Ovary (tissue), 9 donors: ENCODE results near the gene KIF26B. TPM values are rescaled to one million over a fixed set of nuclear protein-coding genes. Genes with fewer than 3 reads are reported as not detected.

Source experiments
- DNase-seq, 5 donors: peaks; one replicate each; pipeline ENCODE4 v3.0.0-alpha.2; 2019 to 2020
- H3K27ac ChIP-seq, 2 donors: fragments of 200-600 bp; one replicate each; pipeline versions ENCODE4 v1.5.1 to v1.8.0; 2019 to 2022
- H3K27me3 ChIP-seq: fragments of 200-600 bp; one replicate; pipeline ENCODE4 v1.8.0; 2022
- H3K36me3 ChIP-seq: fragments of 200-600 bp; sonication (generic); one replicate; pipeline ENCODE4 v1.5.1; 2019
- H3K4me1 ChIP-seq: one replicate; pipeline ENCODE4 v1.8.1; 2013; ENCODE audit warnings: mild to moderate bottlenecking, moderate library complexity; ENCODE audit not compliant: insufficient read depth
- H3K4me3 ChIP-seq: fragments of 200-600 bp; sonication (generic); one replicate; pipeline ENCODE4 v1.5.1; 2017
- H3K9me3 ChIP-seq, 2 donors: fragments of 200-600 bp in 1 of 2; sonication (generic) in 1 of 2; one replicate each; pipeline versions ENCODE4 v1.5.1 to v1.8.1; 2013 to 2019; ENCODE audit warnings: mild to moderate bottlenecking in 1 of 2, moderate library complexity in 1 of 2
- EP300 ChIP-seq: sonication (generic); formaldehyde crosslinking; IDR thresholded peaks from one replicate; pipeline ENCODE4 v1.6.1; 2017; ENCODE audit warnings: antibody characterized with exemption
- POLR2A ChIP-seq: fragments of 450-650 bp; IDR thresholded peaks from one replicate; pipeline ENCODE4 v1.6.1; 2017; ENCODE audit warnings: antibody characterized with exemption, mild to moderate bottlenecking, moderate library complexity
- WGBS, 3 donors: extraction: QIAGEN DNeasy Blood & Tissue Kit in 1 of 3; methylation state at CpG; one replicate each; pipeline versions ENCODE4 v1.1.5 to v1.1.7; 2013 to 2017; 5-methylcytosine and 5-hydroxymethylcytosine counted together
- intact Hi-C, 4 donors: fragments of 100-400 bp; cut with DNase I; formaldehyde crosslinking; loops; one replicate each; pipeline versions ENCODE4 v1.11.0 to v1.15.1; 2022 to 2023
- polyA plus RNA-seq, 2 donors: library from polyadenylated mRNA; stranded (reverse); fragments of 200-250 nt in 1 of 2; fragments of 350-450 nt in 1 of 2; fragmentation: Illumina TruSeq in 1 of 2; extraction: RNeasy Lipid Tissue Mini Kit (QIAGEN cat#74804) in 1 of 2; gene quantifications; one replicate each; pipeline ENCODE4 v1.2.3, GENCODE V29; 2013 to 2014
- total RNA-seq, 7 donors: library from RNA; depleted of rRNA in 2 of 7; stranded (reverse); fragments of >200 nt in 2 of 7; fragmentation: NEBNext Ultra II Directional in 3 of 7; extraction: Animal tissue kit (Norgen Biotek cat#: 25700) in 3 of 7; gene quantifications; one replicate each; pipeline versions ENCODE4 v1.1.0 to v1.2.4, GENCODE V29; 2016 to 2023
- TF ChIP-seq, protein P1 (sequence below), 3 donors: fragments of 450-650 bp in 2 of 3; fragments of 200-600 bp in 1 of 3; IDR thresholded peaks; one replicate each; pipeline versions ENCODE4 v1.5.1 to v1.8.0; 2016 to 2022; ENCODE audit warnings: antibody characterized with exemption in 3 of 3, mild to moderate bottlenecking in 1 of 3
- donor health status: DM: no; HTN: no; CAD: no; lungs with moderate emphysema.
- donor health status: DM: no; HTN: no; CAD: no.
- donor health status: Bipolar disorder and iron deficiency.
- donor health status: DM: yes; HTN: yes; CAD: no.
- donor health status: DM: no; HTN: no; CAD: no.
- donor health status: DM: yes; HTN: yes; CAD: no.

The KIF26B gene
- total and polyA plus RNA-seq, 9 donors: 0.28 to 4.0 (median 0.54) TPM

DNA sequence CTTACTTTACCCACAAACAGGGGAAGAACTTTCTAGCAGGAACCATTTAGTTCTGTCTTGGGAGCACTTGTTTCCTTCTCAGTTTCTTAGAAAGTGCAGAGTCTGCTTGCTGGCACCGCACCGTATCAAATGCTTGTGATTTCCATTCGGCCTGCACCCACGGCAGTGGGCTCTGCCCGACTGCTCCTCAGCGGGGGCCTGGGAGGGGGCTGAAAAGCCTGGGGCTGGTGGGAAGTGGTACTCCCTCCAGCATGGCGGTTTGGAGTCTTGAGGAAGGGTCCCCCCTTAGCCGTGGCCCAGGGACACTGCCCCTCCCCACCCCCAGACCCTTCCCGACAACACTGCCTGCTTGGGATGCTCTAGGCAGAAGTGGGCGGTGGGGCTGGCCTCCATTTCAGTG is 57.0 kb downstream of the KIF26B start:
- no peak for DNase-seq
- Histone ChIP-seq H3K4me1 (no peaks in the 10 kb centered on the region), H3K27me3 (no peaks in the 10 kb centered on the region), H3K9me3 (no peaks in the 10 kb centered on the region), H3K27ac (no peak overlapping the region), H3K36me3 (no peaks in the 10 kb centered on the region), H3K4me3 (no peak overlapping the region)
- WGBS, 3 donors: 92 to 95% (median 94%) methylated on average over 10 of the region's 10 CpGs
- TF ChIP-seq EP300 (no peak), POLR2A (no peak)
- TF ChIP-seq, protein P1, sequence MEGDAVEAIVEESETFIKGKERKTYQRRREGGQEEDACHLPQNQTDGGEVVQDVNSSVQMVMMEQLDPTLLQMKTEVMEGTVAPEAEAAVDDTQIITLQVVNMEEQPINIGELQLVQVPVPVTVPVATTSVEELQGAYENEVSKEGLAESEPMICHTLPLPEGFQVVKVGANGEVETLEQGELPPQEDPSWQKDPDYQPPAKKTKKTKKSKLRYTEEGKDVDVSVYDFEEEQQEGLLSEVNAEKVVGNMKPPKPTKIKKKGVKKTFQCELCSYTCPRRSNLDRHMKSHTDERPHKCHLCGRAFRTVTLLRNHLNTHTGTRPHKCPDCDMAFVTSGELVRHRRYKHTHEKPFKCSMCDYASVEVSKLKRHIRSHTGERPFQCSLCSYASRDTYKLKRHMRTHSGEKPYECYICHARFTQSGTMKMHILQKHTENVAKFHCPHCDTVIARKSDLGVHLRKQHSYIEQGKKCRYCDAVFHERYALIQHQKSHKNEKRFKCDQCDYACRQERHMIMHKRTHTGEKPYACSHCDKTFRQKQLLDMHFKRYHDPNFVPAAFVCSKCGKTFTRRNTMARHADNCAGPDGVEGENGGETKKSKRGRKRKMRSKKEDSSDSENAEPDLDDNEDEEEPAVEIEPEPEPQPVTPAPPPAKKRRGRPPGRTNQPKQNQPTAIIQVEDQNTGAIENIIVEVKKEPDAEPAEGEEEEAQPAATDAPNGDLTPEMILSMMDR (IDR thresholded peaks at IDR 0.05): no peak
- intact Hi-C loops: no loop called here

DNA sequence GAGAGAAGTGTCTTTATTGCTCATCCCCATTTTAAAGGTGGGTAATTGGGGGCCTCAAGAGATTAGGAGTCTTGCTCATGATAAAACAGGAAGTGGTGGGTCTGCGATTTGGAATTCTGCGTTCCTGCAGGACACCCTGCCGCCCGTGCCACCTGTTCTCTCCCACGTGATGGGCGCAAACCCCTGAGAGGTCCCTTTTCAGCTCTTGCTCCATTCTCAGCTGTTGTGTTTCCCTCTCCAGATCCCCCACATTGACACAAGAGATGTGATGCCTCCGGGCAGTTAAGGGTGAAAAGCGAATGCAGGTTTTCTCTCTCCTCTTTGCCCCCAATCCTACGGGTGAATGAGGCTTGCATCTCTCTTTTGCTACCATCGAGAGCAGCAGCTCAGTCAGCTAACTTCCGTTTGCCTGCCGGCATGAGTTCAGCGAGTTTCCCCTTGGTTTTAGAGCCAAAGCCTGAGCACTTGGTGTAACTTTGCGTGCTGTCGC is 57.5 kb downstream of the KIF26B start:
- intact Hi-C loops: no loop called here

DNA sequence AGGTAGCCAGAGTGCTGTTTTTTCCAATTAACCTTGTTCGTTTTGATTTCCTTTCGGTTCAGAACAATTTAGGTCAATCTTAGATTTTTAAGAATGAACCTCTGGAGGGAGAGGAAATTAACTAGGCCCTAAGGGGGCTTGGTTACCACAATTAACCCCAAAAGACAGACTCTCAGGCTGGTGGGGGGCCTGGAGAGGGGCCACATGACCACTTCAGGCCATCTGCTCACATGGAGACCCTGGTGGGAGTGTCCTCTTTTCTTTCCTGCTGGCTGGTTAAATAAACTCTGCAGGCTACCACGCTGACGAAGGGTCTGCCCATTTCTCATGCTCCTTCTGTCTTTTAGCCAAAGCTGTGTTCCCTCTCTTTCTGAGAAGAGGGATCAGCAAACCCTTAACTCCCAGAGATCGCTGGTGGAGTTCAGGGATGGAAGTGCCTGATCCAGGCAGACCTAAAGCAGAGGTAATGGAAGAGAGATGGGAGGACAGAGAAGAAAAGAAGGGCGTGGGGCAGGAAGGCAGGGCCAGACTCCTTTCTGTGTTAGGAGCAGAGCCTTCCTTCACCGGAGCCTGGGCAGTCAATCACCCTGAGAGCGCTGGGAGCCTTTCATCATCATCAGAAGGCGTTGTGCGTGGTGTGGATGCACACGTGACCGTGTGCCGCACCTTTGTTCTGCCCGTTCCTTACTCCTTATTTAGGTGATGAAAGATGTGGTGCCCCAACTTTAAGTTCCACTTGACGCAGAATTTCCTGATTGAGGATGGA is 58.5 kb downstream of the KIF26B start:
- Histone ChIP-seq H3K4me1 (no peaks in the 10 kb centered on the region), H3K27me3 (no peaks in the 10 kb centered on the region), H3K27ac (no peak overlapping the region), H3K36me3 (no peaks in the 10 kb centered on the region), H3K9me3 (no peaks in the 10 kb centered on the region), H3K4me3 (no peak overlapping the region)
- intact Hi-C loops: no loop called here
- DNase-seq: no peak
- WGBS, 3 donors: 81 to 84% (median 83%) methylated on average over 15 of the region's 15 CpGs
- TF ChIP-seq EP300 (no peak), POLR2A (no peak)
- TF ChIP-seq, protein P1 (IDR thresholded peaks at IDR 0.05): no peak

More for the DNA sequence above, 57.5 kb downstream of the KIF26B start:
- H3K4me3 ChIP-seq: no peak overlapping the region
- H3K27ac ChIP-seq: no peak overlapping the region
- TF ChIP-seq, protein P1 (IDR thresholded peaks at IDR 0.05): no peak
- TF ChIP-seq POLR2A: no peak
- TF ChIP-seq EP300: no peak
- H3K9me3 ChIP-seq: no peaks in the 10 kb centered on the region
- H3K27me3 ChIP-seq: no peaks in the 10 kb centered on the region
- 92 to 94% (median 92%) methylated on average over 15 of the region's 15 CpGs for WGBS, 3 donors
- H3K36me3 ChIP-seq: no peaks in the 10 kb centered on the region
- no peak for DNase-seq
- H3K4me1 ChIP-seq: no peaks in the 10 kb centered on the region

DNA sequence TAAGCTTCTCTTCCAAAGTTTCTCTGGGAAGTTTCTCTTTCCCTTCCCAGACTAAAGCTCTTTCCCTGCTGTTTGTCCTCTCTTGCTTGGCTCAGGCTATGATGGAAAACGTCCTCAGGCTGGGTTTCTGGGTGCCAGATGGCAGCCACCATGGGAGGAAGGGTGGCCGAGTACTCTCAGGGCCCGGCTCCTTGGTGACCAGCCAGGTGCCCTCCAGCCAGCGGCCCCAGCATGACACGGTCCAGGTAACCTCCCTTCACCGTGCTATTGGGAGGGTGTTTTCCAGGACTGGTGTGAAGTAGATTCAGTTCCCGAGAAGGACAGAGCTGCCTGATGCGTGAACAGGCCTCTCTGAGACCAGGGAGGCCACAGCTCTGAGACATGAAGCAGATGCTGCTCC is 60.3 kb downstream of the KIF26B start:
- H3K27me3 ChIP-seq: no peaks in the 10 kb centered on the region
- no peak for DNase-seq
- intact Hi-C loops: no loop called here
- 82 to 89% (median 85%) methylated on average over 8 of the region's 8 CpGs for WGBS, 3 donors
- TF ChIP-seq EP300: no peak
- TF ChIP-seq, protein P1 (IDR thresholded peaks at IDR 0.05): no peak
- H3K4me1 ChIP-seq: no peaks in the 10 kb centered on the region
- H3K36me3 ChIP-seq: no peaks in the 10 kb centered on the region
- H3K4me3 ChIP-seq: no peak overlapping the region
- no peaks in the 10 kb centered on the region for H3K9me3 ChIP-seq
- no peak overlapping the region for H3K27ac ChIP-seq
